HG03045 (cell line): ENCODE data around the gene ZNF627.
"Not testable (repeated sequence)": the region's sequence is repeated elsewhere in the genome, so short reads cannot be mapped to it uniquely, and the experiment has no call there.

Experiments
- ATAC-seq: cut with Tn5 transposase; IDR thresholded peaks from one replicate; pipeline ENCODE4 v1.9.1; 2021; ENCODE audit warnings: mild to moderate bottlenecking, moderate library complexity; ENCODE audit not compliant: unreplicated experiment

Gene ZNF627

DNA sequence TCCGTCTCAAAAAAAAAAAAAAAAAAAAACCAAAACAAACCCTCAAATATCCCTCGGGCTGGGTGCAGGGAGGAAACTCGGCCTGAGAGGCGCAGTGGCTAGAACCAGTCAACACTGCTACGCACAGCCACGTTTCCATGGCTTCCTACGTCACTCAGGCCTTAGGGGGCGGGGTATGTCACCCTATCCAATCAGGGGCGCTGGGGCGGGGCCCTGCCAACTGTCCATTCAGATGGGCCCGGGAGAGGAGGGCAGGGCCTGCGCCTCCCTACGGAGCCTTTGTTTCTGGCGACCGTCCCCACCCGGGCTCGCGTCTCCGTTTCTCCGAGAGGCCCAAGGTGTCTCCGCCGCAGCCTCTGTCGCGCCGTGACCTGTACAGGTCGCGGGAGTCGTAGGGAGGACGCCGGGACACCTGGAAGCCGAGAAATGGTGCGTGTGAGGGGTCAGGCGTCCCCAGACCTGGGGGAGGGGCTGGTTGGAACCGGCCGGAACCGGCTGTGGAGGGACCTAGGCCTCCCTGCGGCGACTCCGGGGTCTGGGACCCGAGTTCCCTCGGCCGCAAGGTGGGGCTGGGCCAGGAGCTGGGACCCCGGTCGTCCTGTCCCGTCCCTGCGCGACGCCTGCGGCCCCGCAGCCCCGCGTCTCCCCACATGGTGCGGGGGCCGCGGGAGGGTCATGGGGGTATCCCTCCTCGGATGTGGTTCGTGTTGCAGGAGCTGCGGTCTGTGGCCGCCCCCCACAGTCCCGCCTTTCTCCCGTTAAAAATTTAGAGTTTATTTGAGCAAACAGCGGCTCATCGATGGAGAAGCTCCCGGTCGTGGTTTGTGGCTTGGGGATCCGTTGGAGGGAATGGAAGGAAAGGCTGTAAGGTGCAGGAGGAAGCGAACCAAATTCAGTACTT, at the start of gene ZNF627:
TSS of gene ZNF627 (plus strand) at position 282 of the 901 bp plus-strand sequence. CDS start at position 427, 145 bp downstream.
- peak; percentile 99 for ATAC-seq

DNA sequence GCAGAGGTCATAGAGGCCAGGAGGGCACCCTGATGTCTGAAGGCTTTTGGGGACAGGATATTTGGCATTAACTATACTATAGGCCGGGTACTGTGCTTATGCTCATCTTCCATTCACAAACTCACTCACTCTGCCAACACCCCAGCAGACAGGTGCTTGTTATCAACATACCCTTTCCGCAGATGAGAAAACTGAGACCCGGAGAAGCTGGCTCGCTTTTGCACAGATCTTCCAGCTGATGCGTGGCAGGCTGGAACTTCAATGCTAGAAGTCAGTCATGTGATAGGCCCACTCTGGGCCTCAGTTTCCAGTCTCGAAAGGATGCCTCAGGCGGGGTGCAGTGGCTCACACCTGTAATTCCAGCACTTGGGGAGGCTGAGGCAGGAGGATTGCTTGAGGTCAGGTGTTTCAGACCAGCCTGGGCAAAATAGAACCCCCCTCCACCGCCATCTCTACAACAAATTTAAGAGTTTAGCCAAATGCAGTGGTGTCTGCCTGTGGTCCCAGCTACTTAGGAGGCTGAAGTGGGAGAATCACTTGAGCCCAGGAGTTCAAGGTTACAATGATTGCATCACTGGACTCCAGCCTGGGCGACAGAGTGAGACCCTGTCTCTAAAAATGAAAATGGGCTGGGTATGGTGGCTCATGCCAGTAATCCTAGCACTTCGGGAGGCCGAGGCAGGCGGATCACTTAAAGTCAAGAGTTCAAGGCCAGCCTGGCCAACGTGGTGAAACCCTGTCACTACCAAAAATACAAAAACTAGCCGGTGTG, 49.2 kb upstream of the ZNF627 start:
- no peak for ATAC-seq

DNA sequence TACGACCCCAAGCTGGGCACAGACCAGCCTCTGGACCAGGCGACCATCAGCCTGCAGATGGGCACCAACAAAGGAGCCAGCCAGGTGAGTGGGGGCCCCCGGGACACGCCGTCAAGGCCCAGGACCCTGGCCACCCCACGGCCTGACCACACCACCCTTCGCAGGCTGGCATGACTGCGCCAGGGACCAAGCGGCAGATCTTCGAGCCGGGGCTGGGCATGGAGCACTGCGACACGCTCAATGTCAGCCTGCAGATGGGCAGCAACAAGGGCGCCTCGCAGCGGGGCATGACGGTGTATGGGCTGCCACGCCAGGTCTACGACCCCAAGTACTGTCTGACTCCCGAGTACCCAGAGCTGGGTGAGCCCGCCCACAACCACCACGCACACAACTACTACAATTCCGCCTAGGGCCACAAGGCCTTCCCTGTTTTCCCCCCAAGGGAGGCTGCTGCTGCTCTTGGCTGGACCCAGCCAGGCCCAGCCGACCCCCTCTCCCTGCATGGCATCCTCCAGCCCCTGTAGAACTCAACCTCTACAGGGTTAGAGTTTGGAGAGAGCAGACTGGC, 47.8 kb upstream of the ZNF627 start:
- no peak for ATAC-seq

DNA sequence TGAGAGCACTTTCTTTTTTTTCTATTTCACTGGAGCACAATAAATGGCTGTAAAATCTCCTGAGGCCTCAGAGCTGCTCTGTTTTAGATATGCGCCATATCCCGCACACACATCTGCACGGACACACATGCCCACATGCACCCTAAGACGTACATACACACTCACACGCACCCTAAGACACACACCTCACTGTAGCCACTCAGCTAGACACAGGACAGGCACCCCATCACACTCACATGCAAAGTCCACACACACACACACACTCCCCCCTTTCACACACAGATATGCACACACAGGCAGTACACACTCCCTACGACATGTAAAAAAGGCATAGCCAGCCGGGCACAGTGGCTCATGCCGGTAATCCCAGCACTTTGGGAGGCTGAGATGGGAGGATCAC, 47.0 kb upstream of the ZNF627 start:
- ATAC-seq = no peak

DNA sequence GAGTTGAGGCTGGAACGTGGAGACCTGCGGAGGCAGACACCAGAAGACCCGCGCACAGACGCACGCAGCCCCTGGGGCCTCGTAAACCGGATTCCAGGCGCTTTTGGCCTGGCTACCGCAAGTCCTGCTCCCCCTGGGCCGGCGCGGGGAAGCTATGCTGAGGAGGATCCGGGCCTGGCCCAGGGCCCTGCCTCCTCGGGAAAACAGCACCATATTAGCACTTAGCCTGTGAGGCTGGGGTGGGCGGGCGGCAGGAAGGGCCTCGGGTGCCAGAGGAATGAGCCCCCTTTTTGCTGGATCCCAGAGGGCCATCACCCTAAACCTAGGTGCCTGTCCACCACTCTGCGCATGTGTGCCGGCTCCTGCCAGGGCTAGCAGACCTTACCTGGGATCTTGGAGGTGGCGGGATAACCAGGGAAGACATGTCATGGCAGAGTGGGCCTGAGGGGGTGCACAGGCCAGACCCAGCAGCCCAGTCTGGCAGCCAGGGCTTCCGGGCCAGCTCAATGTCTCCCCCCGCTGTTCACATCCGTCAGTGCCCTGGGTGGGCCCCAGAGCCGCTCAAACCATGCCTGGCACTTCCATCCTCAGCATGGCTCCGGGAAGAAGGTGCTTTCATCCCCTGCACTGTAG, 45.6 kb upstream of the ZNF627 start:
- ATAC-seq = no peak

DNA sequence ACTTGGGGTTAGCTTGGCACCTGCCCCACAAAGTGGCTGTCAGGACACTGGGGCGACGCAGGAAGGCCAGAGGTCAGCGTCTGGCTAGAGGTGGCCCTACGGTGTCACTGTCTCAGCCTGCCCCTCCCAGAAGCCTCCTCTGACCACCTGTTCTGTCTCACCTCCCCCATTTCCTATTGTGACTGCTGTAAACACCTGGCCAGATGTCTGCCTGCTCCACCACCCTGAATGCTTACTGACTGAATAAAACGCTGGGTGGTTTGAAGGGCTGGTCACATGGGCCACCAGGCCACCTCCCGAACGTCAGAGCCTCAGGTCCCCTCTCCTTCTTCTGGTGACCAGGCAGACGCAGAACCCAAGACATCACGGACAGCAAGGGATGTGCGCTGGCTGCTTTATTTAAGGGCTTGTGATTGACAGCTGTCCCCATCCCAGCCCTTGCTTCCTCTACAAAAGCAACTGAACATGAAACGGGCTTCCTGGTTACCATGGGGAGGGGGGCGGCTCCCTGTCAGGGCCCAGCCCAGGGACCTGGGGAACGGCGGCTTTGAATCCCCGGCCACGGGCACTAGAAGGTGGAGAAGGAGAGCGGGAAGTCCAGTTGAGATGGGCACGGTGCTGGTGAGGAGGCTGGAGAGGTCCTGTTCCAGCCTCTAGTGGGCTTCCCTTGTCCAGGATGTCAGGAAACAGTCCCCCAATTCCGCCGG, 44.5 kb upstream of the ZNF627 start:
- no peak for ATAC-seq

DNA sequence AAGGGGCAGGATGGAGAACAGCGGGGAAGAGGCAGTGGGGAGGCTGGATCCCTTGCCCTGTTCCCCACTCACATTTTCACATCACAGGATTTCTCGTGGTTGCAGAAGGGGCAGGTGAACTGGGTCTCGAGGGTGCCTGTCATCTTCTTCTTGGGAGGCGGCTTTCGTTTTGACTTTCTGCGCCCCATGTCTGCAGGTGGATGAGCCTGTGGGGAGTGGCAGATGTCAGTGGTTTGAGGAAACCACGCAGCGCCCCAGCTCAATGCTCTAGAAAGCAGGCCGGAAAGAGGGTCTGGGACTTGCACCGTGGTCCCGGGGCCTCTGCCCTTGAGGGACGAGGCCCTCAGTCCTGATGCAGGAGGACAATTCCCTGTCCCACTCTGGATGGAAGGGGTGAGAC, 43.1 kb upstream of the ZNF627 start:
- no peak for ATAC-seq

DNA sequence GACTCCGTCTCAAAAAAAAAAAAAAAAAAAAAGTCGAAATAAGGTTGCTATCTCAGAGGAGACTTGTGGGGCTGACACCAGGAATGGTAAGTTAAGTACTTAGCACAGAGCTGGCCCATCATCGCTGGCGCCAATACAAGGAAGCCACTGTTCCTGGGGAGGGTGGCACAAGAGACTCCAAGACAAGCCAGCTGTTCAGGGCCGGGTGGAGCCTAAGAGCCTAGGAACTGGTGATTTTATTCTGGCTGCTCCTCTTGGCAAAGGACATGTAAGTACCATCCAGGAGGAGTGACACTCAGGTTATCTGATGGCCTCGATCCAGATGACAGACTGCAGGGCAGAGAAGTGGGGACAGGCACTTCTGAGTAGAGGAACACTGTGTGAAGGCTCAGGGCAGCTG, 42.0 kb upstream of the ZNF627 start:
- ATAC-seq = no peak

DNA sequence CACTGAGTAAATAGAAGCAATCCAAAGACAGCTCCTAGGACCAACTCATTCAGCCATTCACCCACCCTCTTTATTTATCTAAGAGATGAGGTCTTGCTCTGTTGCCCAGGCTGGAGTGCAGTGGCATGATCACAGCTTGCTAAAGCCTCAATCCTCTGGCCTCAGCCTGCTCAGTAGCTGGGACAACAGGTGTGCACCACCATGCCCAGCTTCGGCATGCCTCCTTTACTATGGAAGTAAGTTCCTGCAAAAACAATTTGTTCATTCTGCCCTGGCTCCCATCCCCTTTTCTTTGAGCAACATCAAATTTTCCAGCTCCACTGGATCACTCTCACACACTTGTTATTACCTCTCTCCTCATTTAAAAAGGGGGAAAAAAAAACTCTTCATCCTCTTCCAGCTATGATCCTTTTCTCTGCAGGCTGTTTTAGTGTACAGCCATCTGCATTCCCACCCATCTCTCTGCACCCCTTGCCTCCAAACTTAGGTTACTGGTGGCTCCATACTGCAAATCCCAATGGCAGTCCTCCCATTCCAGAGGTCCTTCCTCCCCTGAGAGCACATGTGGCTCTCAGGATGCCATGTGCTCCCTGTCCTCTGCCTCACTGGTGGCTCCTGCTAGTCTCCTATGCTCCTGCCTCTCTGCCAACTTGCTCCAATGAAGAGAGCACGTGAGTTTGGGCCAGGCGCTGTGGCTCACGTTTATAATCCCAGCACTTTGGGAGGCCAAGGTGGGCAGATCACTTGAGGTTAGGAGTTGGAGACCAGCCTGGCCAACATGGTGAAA, 40.5 kb upstream of the ZNF627 start:
- ATAC-seq = no peak

DNA sequence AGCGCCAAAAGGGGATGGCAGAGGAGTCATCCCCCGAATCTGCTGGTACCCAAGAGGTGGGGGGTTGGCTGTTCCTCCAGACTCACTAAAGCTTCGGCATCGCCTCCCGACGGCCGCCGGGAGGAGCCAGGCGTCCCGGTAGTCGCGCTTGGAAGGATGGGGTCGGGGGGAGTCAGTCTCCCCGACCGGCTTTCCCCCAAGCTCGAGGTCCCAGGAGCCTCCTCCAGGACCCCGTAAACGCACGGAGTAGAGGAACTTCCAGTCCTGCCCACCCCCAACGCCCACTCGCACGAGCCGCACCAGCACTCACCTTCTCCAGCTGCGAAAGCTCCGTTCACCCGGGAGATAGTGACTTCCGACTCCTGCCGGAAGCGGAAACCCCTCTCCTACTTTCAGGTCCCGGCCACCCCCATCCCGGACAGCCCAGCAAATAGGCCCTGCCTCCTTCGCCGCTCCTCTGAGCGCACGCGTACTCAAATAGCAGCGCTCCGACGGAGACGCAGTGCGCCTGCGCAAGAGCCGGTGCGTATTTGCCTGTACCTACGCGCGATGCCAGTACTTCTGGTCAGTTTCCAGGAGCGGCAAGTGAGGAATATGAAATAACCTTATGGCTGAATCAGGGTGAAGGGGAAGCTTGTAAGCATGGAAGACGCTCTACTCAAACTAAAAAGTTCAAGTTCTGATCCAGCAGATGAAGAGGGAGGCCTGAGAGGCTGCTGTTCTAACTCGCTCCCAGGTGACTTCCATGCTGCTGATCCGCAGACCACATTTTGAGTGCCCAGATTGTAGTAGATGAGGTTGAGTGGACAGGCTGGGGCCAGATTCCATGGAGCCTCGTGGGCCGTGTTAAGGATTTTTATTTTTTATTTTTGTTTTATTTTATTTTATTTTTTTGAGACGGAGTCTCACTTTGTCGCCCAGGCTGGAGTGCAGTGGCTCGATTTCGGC, 38.1 kb upstream of the ZNF627 start, which contains the start of gene ELOF1:
TSS of gene ELOF1 (minus strand) at position 350 of the 948 bp plus-strand sequence. CDS start 4,883 bp downstream, outside the sequence.
- ATAC-seq = peak; percentile 81

DNA sequence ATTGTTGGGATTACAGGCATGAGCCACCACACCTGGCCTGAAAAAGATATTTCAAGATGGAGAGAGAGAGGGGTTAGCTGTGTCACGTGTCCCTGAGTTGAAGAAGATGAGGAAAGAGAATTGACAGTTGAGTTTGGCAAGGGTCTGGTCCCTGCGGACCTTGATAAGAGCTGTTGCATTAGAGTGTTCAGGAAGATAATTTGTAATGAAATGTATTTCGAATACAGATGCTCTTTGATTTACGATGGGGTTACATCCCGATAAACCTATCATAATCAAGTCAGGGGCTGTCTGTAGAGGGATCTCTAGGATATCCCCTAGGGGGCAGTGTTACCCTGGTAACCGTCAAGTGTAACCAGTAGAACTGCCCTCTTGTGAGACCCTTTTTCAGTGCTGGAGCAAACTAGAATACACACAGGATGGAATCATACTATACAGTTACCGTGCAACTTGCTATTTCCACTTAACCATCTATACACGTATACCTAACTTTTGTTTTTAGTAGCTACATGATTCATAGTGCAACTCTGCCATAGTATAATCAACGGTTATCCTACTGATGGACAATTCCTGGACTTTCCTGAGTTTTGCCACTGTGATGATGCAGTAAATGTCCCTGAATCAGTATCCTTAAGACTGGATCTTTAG, 36.8 kb upstream of the ZNF627 start:
- no peak for ATAC-seq

DNA sequence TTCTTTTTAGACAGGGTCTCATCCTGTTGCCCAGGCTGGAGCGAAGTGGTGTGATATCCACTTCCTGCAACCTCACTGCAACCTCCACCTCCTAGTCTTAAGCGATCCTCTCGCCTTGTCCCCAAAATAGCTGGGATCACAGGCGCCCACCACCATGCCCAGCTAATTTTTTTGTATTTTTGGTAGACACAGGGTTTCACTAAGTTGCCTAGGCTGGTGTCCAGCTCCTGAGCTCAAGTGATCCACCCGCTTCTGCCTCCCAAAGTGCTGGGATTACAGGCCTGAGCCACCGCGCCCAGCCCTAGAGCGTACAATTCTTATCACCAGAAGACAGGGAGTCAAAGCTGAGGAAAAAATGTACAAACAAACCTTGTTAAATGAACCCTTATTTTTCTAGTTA, 33.8 kb upstream of the ZNF627 start:
- ATAC-seq = no peak

DNA sequence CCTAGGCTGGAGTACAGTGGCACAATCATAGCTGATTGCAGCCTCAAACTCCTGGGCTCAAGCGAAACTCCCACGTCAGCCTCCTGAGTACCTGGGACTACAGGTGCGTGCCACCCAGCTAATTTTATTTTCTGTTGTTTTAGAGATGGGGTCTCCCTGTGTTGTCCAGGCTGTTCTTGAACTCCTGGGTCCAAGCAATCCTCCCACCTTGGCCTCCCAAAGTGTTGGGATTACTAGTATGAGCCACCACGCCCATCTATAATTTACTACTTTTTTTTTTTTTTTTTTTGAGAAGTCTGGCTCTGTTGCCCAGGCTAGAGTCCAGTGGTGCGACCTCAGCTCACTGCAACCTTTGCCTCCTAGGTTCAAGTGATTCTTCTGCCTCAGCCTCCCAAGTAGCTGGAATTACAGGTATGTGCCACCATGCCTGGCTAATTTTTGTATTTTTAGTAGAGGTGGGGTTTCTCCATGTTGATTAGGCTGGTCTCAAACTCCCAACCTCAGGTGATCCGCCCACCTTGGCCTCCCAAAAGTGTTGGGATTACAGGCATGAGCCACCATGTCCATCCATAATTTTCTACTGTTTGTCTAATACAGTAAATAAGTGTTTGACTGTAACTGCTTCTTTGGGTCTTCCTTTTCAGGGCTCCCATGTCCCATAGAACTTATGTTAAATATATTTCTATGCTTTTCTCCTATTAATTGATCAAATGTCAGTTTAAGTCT, 33.0 kb upstream of the ZNF627 start:
- ATAC-seq = not testable (repeated sequence)

DNA sequence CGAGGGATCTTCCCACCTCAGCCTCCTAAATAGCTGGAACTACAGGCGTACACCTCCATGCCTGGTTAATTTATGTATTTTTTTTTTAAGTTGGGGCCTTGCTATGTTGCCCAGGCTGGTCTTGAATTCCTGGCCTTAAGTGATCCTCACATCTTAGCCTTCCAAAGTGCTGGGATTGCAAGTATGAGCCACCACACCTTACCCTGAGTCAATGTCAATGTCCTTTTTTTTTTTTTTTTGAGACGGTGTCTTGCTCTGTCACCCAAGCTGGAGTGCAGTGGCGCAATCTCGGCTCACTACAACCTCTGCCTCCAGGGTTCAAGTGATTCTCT, 31.7 kb upstream of the ZNF627 start:
- not testable (repeated sequence) for ATAC-seq

DNA sequence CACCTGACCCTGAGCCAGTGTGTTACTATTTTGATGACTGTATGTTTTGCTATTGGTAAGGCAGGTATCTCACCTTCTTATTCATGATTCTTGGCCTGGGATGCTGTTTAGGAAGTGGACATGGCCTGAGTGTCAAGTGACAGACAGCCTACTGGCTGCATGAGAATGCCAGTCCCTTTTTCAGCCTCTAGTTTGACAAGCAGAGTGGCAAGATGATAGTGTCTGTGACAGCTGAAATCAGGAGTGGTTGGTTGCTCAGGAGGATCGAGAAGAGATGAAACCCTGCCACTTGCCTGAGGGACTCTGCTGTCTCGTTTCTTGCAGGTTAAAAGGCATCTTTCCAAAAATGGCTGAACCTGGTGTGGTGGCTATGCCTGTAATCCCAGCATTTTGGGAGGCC, 31.1 kb upstream of the ZNF627 start:
- no peak for ATAC-seq

DNA sequence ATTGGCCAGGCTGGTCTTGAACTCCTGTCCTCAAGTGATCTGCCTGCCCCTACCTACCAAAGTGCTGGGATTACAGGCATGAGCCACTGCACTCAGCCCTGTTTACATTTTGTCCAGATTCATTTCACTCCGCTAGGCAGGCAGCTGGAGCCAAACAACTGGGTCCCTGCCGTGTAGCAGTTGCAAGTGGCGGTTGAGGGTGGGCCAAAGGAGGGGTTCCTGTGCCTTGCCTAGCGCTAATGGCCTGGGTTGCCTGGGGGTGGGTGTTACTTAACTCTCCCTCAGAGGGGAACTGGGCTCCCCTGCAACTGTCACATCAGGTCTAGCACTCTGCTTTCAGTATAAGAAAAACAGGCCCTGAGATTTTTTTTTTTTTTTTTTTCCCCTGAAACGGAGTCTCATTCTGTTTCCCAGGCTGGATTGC, 27.2 kb upstream of the ZNF627 start:
- ATAC-seq = no peak

DNA sequence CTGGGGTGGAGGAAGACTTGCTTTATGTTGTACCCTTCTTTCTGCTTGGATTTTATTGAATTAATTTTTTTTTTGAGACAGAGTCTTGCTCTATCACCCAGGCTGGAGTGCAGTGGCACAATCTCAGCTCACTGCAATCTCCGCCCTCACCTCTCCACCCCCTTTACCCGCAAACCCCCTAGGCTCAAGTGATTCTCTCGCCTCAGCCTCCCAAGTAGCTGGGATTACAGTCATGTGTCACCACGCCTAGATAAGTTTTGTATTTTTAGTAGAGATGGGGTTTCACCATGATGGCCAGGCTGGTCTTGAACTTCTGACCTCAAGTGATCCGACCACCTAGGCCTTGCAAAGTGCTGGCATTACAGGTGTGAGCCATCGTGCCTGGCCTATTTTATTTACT, 23.9 kb upstream of the ZNF627 start:
- not testable (repeated sequence) for ATAC-seq
